ENCODE results near the gene WFDC10B.

Gene WFDC10B

DNA sequence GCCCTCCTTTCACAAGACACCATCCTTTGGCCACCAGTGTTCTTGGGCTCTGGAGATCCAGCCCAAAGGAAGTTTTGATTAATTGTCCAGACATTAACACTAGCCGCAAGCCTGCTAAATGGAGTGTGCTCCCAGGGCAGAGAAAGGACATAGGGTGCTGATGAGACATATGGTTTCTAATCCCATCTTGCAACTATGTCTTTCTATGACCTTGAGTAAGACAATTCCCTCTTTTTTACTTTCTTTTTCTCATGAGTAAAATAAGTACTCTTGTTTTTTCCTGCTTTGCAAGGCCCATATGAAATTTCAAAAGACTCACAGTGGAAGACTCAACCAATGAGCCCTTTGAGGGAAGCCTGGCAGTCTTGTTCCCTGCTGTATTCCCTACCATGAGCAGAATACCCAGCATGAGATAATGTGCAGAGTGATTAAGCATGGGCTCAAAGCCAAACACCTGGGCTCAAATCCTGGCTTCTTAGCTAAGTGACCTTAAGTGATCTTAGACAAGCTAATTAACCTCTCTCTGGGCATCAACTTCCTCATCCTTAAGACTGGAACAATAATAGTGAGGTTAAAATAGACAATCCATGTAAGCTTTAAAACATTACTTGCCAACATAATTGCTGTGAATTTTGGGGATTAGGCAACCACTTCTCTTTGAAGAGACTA lies at the start of gene WFDC10B:
WFDC10B (minus strand) TSS at position 51 of the 669 bp plus-strand sequence. CDS start 19,027 bp downstream, outside the sequence.
- no peak for DNase-seq (ENCODE audit: extremely low spot score)
- ChIA-PET POLR2A (no interaction called here), CTCF (no interaction called here)
- TF ChIP-seq, protein P1, sequence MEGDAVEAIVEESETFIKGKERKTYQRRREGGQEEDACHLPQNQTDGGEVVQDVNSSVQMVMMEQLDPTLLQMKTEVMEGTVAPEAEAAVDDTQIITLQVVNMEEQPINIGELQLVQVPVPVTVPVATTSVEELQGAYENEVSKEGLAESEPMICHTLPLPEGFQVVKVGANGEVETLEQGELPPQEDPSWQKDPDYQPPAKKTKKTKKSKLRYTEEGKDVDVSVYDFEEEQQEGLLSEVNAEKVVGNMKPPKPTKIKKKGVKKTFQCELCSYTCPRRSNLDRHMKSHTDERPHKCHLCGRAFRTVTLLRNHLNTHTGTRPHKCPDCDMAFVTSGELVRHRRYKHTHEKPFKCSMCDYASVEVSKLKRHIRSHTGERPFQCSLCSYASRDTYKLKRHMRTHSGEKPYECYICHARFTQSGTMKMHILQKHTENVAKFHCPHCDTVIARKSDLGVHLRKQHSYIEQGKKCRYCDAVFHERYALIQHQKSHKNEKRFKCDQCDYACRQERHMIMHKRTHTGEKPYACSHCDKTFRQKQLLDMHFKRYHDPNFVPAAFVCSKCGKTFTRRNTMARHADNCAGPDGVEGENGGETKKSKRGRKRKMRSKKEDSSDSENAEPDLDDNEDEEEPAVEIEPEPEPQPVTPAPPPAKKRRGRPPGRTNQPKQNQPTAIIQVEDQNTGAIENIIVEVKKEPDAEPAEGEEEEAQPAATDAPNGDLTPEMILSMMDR (IDR thresholded peaks at IDR 0.05; ENCODE audit: control extremely low read depth, extremely low read depth, low read depth, missing control alignments): no peak

DNA sequence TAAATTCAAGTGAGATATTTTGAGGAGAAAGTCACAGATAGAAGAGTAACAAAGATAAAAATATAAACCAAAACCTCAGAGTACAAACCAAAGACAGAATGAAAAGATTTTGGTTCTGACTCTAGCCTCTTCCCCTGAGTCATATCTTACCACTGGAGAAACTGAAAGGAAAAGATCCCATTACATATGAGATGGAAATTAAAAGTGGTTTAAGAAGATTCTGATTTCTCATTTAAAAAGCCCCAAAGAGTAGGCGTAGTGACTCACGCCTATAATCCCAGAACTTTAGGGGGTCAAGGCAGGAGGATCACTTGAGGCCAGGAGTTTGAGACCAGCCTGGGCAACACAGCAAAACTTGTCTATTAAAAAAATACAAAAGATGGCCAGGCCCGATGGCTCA lies 47.9 kb upstream of the WFDC10B start:
- TF ChIP-seq, protein P1 (IDR thresholded peaks at IDR 0.05; ENCODE audit: control extremely low read depth, extremely low read depth, low read depth, missing control alignments): no peak
- ChIA-PET POLR2A (no interaction called here), CTCF (interaction anchor here (3.5 kb wide), 1 partner anchor 18 kb away, joined by 24 read pairs; no protein-coding TSS in a partner anchor)
- no peak for DNase-seq (ENCODE audit: extremely low spot score)

DNA sequence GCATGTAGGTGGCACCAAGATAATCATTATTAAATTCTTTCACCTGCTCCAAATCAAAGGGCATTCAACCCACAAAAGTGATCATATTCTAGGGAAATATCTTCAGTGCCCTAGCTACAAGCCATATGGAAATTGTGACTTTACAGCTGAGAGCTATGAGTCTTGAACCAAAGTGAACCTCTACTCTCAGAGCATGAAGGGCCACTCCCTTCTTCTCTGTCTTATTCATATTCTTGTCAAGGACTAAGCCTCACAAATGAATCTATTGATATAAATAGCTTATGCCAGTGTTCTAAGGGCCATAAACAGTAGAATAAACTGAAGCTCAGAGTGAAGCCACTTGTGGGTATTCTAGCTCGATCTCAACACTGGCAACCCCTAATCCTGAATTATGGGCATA lies 46.9 kb upstream of the WFDC10B start:
- no peak for DNase-seq (ENCODE audit: extremely low spot score)
- TF ChIP-seq, protein P1 (IDR thresholded peaks at IDR 0.05; ENCODE audit: control extremely low read depth, extremely low read depth, low read depth, missing control alignments): no peak
- ChIA-PET POLR2A (no interaction called here), CTCF (interaction anchor here (1.9 kb wide), 1 partner anchor 20 kb away, joined by 14 read pairs; no protein-coding TSS in a partner anchor)

DNA sequence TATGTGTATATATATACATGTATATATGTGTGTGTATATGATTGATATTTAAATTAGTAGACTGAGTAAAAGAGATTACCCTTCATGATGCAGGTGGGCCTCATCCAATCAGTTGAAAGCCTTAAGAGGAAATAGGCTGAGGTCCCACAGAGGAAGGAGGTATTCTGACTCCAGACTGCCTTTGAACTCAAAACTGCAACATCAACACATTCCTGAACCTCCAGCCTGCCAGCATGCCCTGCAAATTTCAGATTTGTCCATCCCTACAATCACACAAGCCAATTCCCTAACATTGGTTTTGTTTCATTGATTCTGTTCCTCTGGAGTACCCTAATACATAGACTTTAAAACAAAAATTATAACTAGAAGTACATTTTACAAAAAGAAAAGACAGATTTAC lies 40.2 kb upstream of the WFDC10B start:
- POLR2A ChIA-PET: no interaction called here
- no peak for DNase-seq (ENCODE audit: extremely low spot score)
- CTCF ChIA-PET: no interaction called here
- TF ChIP-seq, protein P1 (IDR thresholded peaks at IDR 0.05; ENCODE audit: control extremely low read depth, extremely low read depth, low read depth, missing control alignments): no peak

DNA sequence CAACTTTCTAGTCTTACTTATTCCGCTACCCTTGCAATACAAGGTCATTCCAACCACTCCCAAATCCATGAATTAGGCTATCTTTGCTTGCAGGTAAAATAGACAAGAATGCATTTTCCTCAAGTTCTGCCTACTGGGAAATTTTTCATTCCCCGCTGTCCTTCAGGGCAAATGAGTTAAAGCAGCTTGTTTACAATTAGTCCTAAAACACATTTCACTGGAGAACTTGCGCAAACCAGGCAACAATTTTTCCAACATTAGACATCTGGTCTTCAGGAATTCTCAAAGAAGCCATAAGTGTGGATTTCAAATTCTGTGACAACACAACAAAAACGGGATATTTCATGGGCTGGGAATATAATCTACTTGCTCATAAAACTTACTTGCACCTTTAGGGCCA lies 37.8 kb upstream of the WFDC10B start:
- DNase-seq (ENCODE audit: extremely low spot score): no peak
- POLR2A ChIA-PET: no interaction called here
- TF ChIP-seq, protein P1 (IDR thresholded peaks at IDR 0.05; ENCODE audit: control extremely low read depth, extremely low read depth, low read depth, missing control alignments): no peak
- CTCF ChIA-PET: no interaction called here

DNA sequence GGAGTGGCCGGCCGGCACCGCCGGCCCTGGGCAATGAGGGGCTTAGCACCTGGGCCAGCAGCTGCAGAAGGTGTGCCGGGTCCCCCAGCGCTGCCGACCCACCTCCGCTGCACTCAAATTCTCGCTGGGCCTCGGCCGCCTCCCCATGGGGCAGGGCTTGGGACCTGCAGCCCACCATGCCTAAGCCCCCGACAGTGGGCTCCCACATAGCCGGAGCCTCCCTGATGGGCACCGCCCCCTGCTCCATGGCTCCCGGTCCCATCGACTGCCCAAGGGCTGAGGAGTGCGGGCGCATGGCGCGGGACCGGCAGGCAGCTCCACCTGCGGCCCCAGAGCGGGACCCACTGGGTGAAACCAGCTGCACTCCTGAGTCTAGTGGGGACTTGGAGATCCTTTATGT lies 31.2 kb upstream of the WFDC10B start:
- no peak for DNase-seq (ENCODE audit: extremely low spot score)
- POLR2A ChIA-PET: no interaction called here
- CTCF ChIA-PET: interaction anchor here (1.4 kb wide), 1 partner anchor 35 kb away, joined by 3 read pairs; no protein-coding TSS in a partner anchor
- TF ChIP-seq, protein P1 (IDR thresholded peaks at IDR 0.05; ENCODE audit: control extremely low read depth, extremely low read depth, low read depth, missing control alignments): no peak

All from GM10248 (cell line).